Kidney (tissue), 14 donors: ENCODE results near the gene VWA5B2. TPM values are rescaled to one million over a fixed set of nuclear protein-coding genes. Genes with fewer than 3 reads are reported as not detected.

Source experiments
- DNase-seq, 5 donors: peaks; one replicate each; pipeline ENCODE4 v3.0.0-alpha.2; 2013 to 2020
- FAIRE-seq: peaks from 2 replicates; lab custom pipeline; 2012; peaks lifted over from hg19 to GRCh38; lab: Jason Lieb, UNC
- H3K27ac ChIP-seq, 2 donors: one replicate each; pipeline ENCODE4 v1.7.0; 2013; ENCODE audit warnings: low read depth in 2 of 2, low read length in 2 of 2, inconsistent platforms in 1 of 2
- H3K27me3 ChIP-seq: one replicate; pipeline ENCODE4 v1.7.1; 2013; ENCODE audit warnings: low read length, inconsistent platforms; ENCODE audit not compliant: control insufficient read depth, insufficient read depth
- H3K36me3 ChIP-seq, 3 donors: one replicate each; pipeline versions ENCODE4 v1.7.0 to v1.7.1; 2013; ENCODE audit warnings: low read length in 3 of 3, control low read depth in 1 of 3, inconsistent platforms in 1 of 3; ENCODE audit not compliant: insufficient read depth in 3 of 3, control insufficient read depth in 2 of 3
- H3K4me1 ChIP-seq, 3 donors: one replicate each; pipeline versions ENCODE4 v1.7.0 to v1.7.1; 2013; ENCODE audit warnings: low read length in 3 of 3, inconsistent platforms in 1 of 3, low read depth in 1 of 3; ENCODE audit not compliant: control insufficient read depth in 2 of 3, insufficient read depth in 2 of 3
- H3K4me3 ChIP-seq, 3 donors: one replicate each; pipeline versions ENCODE4 v1.7.0 to v1.8.1; 2013; ENCODE audit warnings: low read length in 3 of 3, control low read depth in 1 of 3, inconsistent platforms in 1 of 3
- H3K9ac ChIP-seq, 3 donors: one replicate each; pipeline versions ENCODE4 v1.7.0 to v1.7.1; 2013; ENCODE audit warnings: low read length in 3 of 3, control low read depth in 1 of 3, inconsistent platforms in 1 of 3
- H3K9me3 ChIP-seq, 3 donors: one replicate each; pipeline versions ENCODE4 v1.7.0 to v1.7.1; 2013; ENCODE audit warnings: low read length in 3 of 3, control low read depth in 1 of 3, inconsistent platforms in 1 of 3; ENCODE audit not compliant: control insufficient read depth in 2 of 3, insufficient read depth in 1 of 3
- CTCF ChIP-seq: IDR thresholded peaks from 3 replicates; pipeline ENCODE4 v1.5.1; 2012; ENCODE audit warnings: mild to moderate bottlenecking, moderate library complexity, borderline replicate concordance; ENCODE audit not compliant: insufficient read depth; ENCODE audit errors: extremely low read depth
- intact Hi-C: fragments of 100-400 bp; cut with DNase I; formaldehyde crosslinking; loops from one replicate; pipeline ENCODE4 v1.11.1; 2022
- polyA plus RNA-seq: library from polyadenylated mRNA; stranded (reverse); fragments of 350-450 nt; fragmentation: Illumina TruSeq; extraction: RNeasy Lipid Tissue Mini Kit (QIAGEN cat#74804); gene quantifications from one replicate; pipeline ENCODE4 v1.2.3, GENCODE V29; 2014; ENCODE audit warnings: low read depth, low replicate concordance; ENCODE audit not compliant: insufficient read depth
- total RNA-seq: library from RNA; stranded (reverse); fragmentation: NEBNext Ultra II Directional; extraction: Animal tissue kit (Norgen Biotek cat#: 25700); gene quantifications from one replicate; pipeline ENCODE4 v1.2.1, GENCODE V29; 2021
- donor health status: control.
- donor health status: control.
- donor health status: control.
- donor health status: control.
- donor health status: control.
- donor health status: DM: yes; HTN: yes; CAD: no.
- donor health status: Normal renal cell carcinoma (clear cell type).

VWA5B2 gene
- total and polyA plus RNA-seq, 2 donors from 2014 or later = 0.11 to 0.25 TPM

GRCh38 chr3:184183679-184184078 is 45.7 kb upstream of the VWA5B2 start:
- intact Hi-C loops = no loop called here
- H3K27ac ChIP-seq = no peak overlapping the region
- H3K27me3 ChIP-seq = no peaks in the 10 kb centered on the region
- DNase-seq = no peak
- TF ChIP-seq CTCF = no peak
- H3K4me1 ChIP-seq = peaks cover 0 to 13% (median 3%) of the 10 kb centered on the region in 3 donors
- H3K4me3 ChIP-seq = no peak overlapping the region
- H3K36me3 ChIP-seq = peaks cover 12 to 63% (median 42%) of the 10 kb centered on the region in 3 donors
- H3K9me3 ChIP-seq = no peaks in the 10 kb centered on the region
- no peak for FAIRE-seq
- H3K9ac ChIP-seq = no peak overlapping the region

GRCh38 chr3:184184546-184185230 is 44.7 kb upstream of the VWA5B2 start:
- Histone ChIP-seq H3K36me3 (peaks cover 12 to 63% (median 50%) of the 10 kb centered on the region in 3 donors), H3K9ac (peak overlapping the region in 1 of 3 donors; percentile 38), H3K9me3 (no peaks in the 10 kb centered on the region), H3K4me1 (peaks cover 0 to 13% (median 3%) of the 10 kb centered on the region in 3 donors), H3K27ac (no peak overlapping the region), H3K27me3 (no peaks in the 10 kb centered on the region), H3K4me3 (peak overlapping the region in 1 of 3 donors; percentile 56)
- intact Hi-C loops = no loop called here
- FAIRE-seq (no peak), DNase-seq (no peak)
- no peak for TF ChIP-seq CTCF

GRCh38 chr3:184185461-184186183 is 43.8 kb upstream of the VWA5B2 start:
- Histone ChIP-seq H3K27me3 (no peaks in the 10 kb centered on the region), H3K9ac (peak overlapping the region; percentile 58 to 93 (median 87)), H3K4me1 (peaks cover 0 to 13% (median 3%) of the 10 kb centered on the region in 3 donors), H3K9me3 (no peaks in the 10 kb centered on the region), H3K27ac (peak overlapping the region; percentile 64 to 81), H3K36me3 (peaks cover 12 to 63% (median 51%) of the 10 kb centered on the region in 3 donors), H3K4me3 (peak overlapping the region; percentile 93 to 98 (median 95))
- no peak for FAIRE-seq
- no peak for TF ChIP-seq CTCF
- DNase-seq = peak; percentile 100
- intact Hi-C loops = no loop called here
